HK-2 (cell line): ENCODE measurements around the gene GABRG3.

ENCODE experiments used
- DNase-seq: peaks from one replicate; pipeline ENCODE4 v3.0.0-alpha.2; 2018; ENCODE audit not compliant: unreplicated experiment

Gene GABRG3

DNA sequence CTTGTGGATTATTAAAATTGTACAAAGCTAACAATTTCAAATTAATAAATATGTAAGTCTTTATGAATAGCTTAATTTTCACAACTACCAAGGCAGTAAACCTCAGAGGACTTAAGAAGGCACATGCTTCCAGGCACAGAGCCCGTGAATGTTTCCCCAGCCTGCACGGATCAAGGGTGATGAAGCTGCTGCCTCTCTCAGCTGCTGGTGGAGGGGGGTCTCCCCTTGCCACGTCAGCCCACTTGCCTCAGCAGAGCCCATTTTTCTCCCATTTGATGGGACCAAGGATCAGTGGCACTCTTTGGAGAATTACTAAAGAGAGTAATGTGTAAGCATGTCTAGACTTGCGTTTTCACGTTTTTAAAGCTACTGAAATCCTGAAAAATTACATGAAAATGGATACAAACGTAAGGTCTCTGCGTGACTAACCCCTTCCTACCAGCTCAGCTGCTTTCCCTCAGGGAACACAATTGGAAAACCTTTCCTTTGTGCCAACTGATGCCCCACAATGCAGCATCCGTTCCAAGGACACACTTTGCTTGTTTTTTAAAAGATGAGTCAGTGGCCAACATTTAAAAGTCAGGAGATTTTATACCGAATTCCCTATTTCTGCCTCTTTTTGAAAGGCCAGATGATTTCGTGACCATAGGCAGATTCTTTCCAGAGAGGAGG, 494.1 kb downstream of the GABRG3 start:
- no peak for DNase-seq

DNA sequence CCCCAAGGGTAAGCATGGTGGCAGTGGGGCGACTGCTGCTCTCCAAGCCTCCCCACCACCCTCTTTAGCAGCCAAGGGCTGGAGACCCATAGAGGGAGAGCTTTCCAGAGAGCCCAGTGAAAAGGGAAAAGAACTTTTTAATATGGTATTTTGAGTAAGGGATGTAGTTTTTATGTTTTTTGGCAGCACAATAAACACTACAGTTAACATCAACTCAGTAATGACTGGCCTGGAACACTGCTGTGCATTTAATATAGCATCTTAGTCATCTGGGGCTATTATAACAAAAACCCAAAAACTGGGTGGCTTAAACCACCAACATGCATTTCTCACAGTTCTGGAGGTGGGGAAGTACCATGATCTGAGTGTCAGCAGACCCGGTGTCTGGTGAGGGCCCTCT, 495.8 kb downstream of the GABRG3 start:
- DNase-seq, result no peak

GRCh38 chr15:27468151-27468591, 497.2 kb downstream of the GABRG3 start:
- DNase-seq, result no peak

GRCh38 chr15:27473845-27474244, 502.9 kb downstream of the GABRG3 start:
- DNase-seq, result no peak

GRCh38 chr15:27475395-27475794, 504.4 kb downstream of the GABRG3 start:
- DNase-seq, result no peak

DNA sequence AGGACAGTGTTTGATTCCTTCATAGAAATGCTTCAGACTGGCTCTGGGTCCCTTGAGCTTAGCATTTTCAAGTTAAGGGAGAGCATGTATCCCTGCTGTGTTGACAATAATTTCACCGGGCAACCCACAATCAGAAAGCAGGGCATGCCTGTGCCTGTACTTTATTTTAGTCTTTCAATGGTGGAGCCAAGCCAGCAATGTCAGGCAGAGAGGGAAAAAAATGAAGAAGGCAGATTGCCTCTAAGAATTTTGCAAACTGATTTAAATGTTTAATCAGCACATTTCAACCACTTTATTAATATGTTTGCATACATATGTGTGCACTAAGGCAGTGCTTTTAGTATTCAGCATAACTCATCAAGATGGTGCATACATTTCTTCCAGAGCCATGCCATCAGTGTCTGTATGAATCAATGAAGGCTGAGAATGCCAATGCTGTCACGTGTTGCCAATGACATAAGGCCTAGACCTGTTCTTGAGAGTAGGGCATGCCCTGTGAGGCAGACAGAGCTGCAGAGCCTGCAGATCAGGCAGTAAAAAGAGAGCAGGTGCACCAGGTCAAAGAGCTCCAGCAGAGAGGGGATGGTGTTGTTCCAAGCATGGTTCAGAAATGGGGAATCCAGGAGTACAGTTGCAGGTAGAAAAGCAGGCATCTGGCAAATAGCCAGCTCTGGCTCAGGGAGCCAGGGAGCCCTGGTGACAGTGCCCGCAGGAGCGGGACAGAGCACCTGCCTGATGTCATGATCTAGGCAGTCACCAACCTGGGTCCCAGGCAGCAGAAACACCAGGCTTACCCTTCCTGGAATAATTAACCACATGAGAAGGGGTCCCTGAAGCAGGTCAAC, 508.5 kb downstream of the GABRG3 start:
- DNase-seq, result no peak

- DNase-seq, result no peak
Observed at GRCh38 chr15:27480141-27480530, 509.2 kb downstream of the GABRG3 start.

DNA sequence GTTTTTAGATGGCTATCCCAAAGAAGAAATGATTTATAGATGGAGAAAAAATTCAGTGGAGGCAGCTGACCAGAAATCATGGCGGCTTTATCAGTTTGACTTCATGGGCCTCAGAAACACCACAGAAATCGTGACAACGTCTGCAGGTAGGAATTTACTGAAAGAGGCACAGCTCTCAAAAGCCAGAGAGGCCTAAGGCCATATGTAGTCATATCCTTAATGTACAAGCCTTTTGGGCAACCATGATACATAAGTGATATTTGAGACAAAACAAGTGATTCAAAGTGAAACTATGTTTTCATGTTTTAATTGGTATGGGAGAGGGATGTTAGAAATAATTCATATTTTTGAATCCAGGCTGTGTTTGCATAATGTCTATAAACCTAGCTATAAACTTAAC, 509.7 kb downstream of the GABRG3 start:
- no peak for DNase-seq

GRCh38 chr15:27481768-27482167, 510.8 kb downstream of the GABRG3 start:
- DNase-seq, result no peak

DNA sequence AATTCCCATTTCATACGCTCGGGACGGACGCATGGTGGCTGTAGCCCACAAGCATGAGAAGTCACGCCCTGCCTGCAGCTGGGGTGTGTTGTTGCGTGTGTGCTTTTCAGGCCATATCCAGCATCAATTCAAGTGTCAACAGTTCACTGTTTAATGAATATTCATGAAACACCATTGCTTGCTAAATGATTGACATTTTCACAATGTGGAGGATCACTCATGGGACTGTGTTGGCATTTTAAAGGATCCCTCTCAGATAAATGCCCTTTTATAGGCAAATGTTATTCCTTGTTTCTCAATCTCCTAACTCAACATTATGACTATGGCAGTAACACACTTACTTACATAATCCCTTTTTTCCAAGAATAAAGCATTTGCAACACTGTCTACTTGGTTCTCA, 511.3 kb downstream of the GABRG3 start:
- DNase-seq, result no peak

GRCh38 chr15:27483124-27483523, 512.1 kb downstream of the GABRG3 start:
- DNase-seq, result no peak

GRCh38 chr15:27485265-27485664, 514.3 kb downstream of the GABRG3 start:
- DNase-seq, result no peak

- no peak for DNase-seq
Observed at GRCh38 chr15:27486051-27486450, 515.1 kb downstream of the GABRG3 start.

DNA sequence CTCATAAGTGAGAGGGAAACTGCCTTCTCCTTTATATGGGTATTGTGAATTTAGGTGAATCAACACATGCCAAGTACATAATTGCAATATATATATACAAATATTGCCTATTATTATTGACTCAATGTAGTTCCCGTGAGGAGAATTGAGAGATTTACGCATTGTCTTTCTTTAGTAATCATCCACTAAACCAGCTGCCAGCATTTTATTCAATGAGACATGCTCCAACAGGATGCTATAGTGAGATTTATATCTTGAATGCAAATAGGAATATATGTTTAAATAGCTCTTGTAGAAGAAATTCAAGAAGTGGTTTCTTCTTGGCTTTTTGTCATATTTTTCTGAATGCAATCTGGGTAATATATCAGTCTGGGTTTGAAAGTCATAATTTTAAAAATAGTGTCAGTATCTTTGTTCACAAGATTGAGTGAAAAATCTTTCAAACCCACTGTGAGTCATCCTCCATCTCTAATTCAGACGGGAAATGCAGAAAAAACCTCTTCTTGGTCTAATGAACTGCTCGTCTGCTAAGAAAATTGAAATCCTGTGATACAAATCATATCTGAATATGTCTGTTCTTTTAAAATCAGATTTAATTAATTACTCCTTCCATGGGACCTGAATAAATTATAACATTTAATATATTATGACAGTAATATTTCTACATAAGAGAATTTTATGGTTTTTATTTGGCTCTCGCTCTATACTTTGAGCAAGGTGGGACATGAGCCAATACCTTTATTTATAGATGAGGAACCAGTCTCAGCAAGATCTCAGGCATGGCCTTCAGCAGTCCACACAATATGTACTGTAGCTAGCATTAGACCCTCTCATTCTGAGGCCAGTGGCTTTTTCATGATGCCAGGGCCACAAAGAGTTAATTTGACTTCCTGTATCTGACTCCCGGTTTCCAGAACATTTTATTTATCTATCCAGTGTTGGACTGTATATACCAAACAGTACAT, 516.0 kb downstream of the GABRG3 start:
- no peak for DNase-seq

GRCh38 chr15:27487846-27488245, 516.9 kb downstream of the GABRG3 start:
- DNase-seq, result no peak

- no peak for DNase-seq
Observed at GRCh38 chr15:27490867-27491595, 520.0 kb downstream of the GABRG3 start.

GRCh38 chr15:27491666-27492621, 521.0 kb downstream of the GABRG3 start:
- no peak for DNase-seq

- no peak for DNase-seq
Observed at GRCh38 chr15:27495963-27496459, 525.0 kb downstream of the GABRG3 start.

- no peak for DNase-seq
Observed at GRCh38 chr15:27498700-27499099, 527.7 kb downstream of the GABRG3 start.

GRCh38 chr15:27499191-27499590, 528.2 kb downstream of the GABRG3 start:
- DNase-seq, result no peak
